HEK293T (cell line): ENCODE results near the gene KISS1R.
A peak's percentile ranks its signal among the peaks of the same experiment; 100 is the strongest.

Source experiments
- CTCF ChIA-PET: fragments of 350-600 bp; formaldehyde crosslinking; extraction: SDS; loops from one replicate; lab custom pipeline; 2021; ENCODE audit warnings: antibody characterized with exemption, inconsistent platforms; lab: Yijun Ruan, JAX
- POLR2A ChIA-PET: fragments of 350-600 bp; formaldehyde crosslinking; extraction: SDS; loops from one replicate; lab custom pipeline; 2020; ENCODE audit warnings: antibody characterized with exemption, inconsistent platforms; lab: Yijun Ruan, JAX
- DNase-seq: peaks from one replicate; pipeline ENCODE4 v3.0.0; 2012; ENCODE audit warnings: mixed read lengths; ENCODE audit errors: extremely low spot score
- ARNT ChIP-seq: fragments of 450-650 bp; IDR thresholded peaks from 2 replicates; pipeline ENCODE4 v1.6.1; 2017; ENCODE audit warnings: mild to moderate bottlenecking
- BHLHE40 ChIP-seq: fragments of 450-650 bp; IDR thresholded peaks from 2 replicates; pipeline ENCODE4 v1.6.1; 2016; ENCODE audit warnings: mild to moderate bottlenecking, moderate library complexity, borderline replicate concordance
- CTBP1 ChIP-seq: fragments of 450-650 bp; IDR thresholded peaks from 2 replicates; pipeline ENCODE4 v1.6.1; 2016; ENCODE audit warnings: borderline replicate concordance
- ELF4 ChIP-seq: fragments of 450-650 bp; IDR thresholded peaks from 2 replicates; pipeline ENCODE4 v1.6.1; 2017; ENCODE audit warnings: antibody characterized with exemption
- FOXA1 ChIP-seq: fragments of 450-650 bp; IDR thresholded peaks from 2 replicates; pipeline ENCODE4 v1.6.1; 2016; ENCODE audit warnings: mild to moderate bottlenecking
- FOXK2 ChIP-seq: fragments of 450-650 bp; IDR thresholded peaks from 2 replicates; pipeline ENCODE4 v1.6.1; 2016; ENCODE audit warnings: mild to moderate bottlenecking
- FOXM1 ChIP-seq: fragments of 450-650 bp; IDR thresholded peaks from 2 replicates; pipeline ENCODE4 v1.6.1; 2017; ENCODE audit warnings: mild to moderate bottlenecking, borderline replicate concordance
- HDGF ChIP-seq: fragments of 450-650 bp; IDR thresholded peaks from 2 replicates; pipeline ENCODE4 v1.6.1; 2017; ENCODE audit warnings: antibody characterized with exemption, borderline replicate concordance
- L3MBTL2 ChIP-seq: fragments of 450-650 bp; conservative IDR thresholded peaks from 2 replicates; pipeline ENCODE4 v1.6.1; 2016; ENCODE audit warnings: mild to moderate bottlenecking
- LEF1 ChIP-seq: fragments of 450-650 bp; IDR thresholded peaks from 2 replicates; pipeline ENCODE4 v1.6.1; 2017; ENCODE audit warnings: mild to moderate bottlenecking, borderline replicate concordance
- NFRKB ChIP-seq: fragments of 450-650 bp; IDR thresholded peaks from 2 replicates; pipeline ENCODE4 v1.6.1; 2016; ENCODE audit warnings: mild to moderate bottlenecking, moderate library complexity
- PKNOX1 ChIP-seq: fragments of 450-650 bp; IDR thresholded peaks from 2 replicates; pipeline ENCODE4 v1.6.1; 2016
- SP1 ChIP-seq: fragments of 450-650 bp; IDR thresholded peaks from 2 replicates; pipeline ENCODE4 v1.6.1; 2017
- SUZ12 ChIP-seq: fragments of 450-650 bp; IDR thresholded peaks from 2 replicates; pipeline ENCODE4 v1.6.1; 2016; ENCODE audit warnings: mild to moderate bottlenecking
- TARDBP ChIP-seq: fragments of 450-650 bp; IDR thresholded peaks from 2 replicates; pipeline ENCODE4 v1.6.1; 2016
- ZNF384 ChIP-seq: fragments of 450-650 bp; IDR thresholded peaks from 2 replicates; pipeline ENCODE4 v1.6.1; 2016

The KISS1R gene

GRCh38 chr19:870963-871401, 46.2 kb upstream of the KISS1R start:
- TF ChIP-seq TARDBP (no peak), LEF1 (no peak), NFRKB (no peak)
- POLR2A ChIA-PET: no interaction called here
- DNase-seq: no peak
- CTCF ChIA-PET: no interaction called here

GRCh38 chr19:871446-872265, 45.5 kb upstream of the KISS1R start:
- POLR2A ChIA-PET: no interaction called here
- CTCF ChIA-PET: no interaction called here

GRCh38 chr19:872266-872951, 44.7 kb upstream of the KISS1R start:
- no peak for TF ChIP-seq LEF1
- no peak for TF ChIP-seq SUZ12
- TF ChIP-seq FOXM1: no peak
- POLR2A ChIA-PET: no interaction called here
- peak; percentile 76 for DNase-seq
- CTCF ChIA-PET: no interaction called here

More at GRCh38 chr19:871446-872265, 45.5 kb upstream of the KISS1R start:
- no peak for TF ChIP-seq FOXA1
- no peak for TF ChIP-seq BHLHE40
- no peak for TF ChIP-seq ARNT
- TF ChIP-seq LEF1: no peak
- TF ChIP-seq HDGF: 0 out of 2 replicates have a peak, but pooled peaks have one; percentile 21
- DNase-seq: peak; percentile 43

GRCh38 chr19:873084-873483, 44.0 kb upstream of the KISS1R start:
- TF ChIP-seq SP1 (no peak), PKNOX1 (no peak), LEF1 (no peak), L3MBTL2 (no peak), FOXM1 (no peak), HDGF (no peak), ELF4 (no peak), BHLHE40 (no peak), FOXK2 (no peak), SUZ12 (no peak), FOXA1 (no peak), NFRKB (no peak)
- POLR2A ChIA-PET: no interaction called here
- peak; percentile 46 for DNase-seq
- CTCF ChIA-PET: no interaction called here

- POLR2A ChIA-PET: no interaction called here
- TF ChIP-seq ARNT (no peak), SUZ12 (no peak), HDGF (no peak), FOXK2 (no peak), NFRKB (no peak), FOXM1 (no peak), SP1 (no peak), BHLHE40 (no peak), CTBP1 (no peak)
- CTCF ChIA-PET: no interaction called here
- no peak for DNase-seq
These were observed 43.5 kb upstream of the KISS1R start for GRCh38 chr19:873561-874041.

- DNase-seq: no peak
- POLR2A ChIA-PET: no interaction called here
- CTCF ChIA-PET: no interaction called here
- no peak for TF ChIP-seq SUZ12
- no peak for TF ChIP-seq BHLHE40
- no peak for TF ChIP-seq HDGF
- no peak for TF ChIP-seq SP1
- TF ChIP-seq ZNF384: no peak
- no peak for TF ChIP-seq LEF1
- TF ChIP-seq PKNOX1: no peak
These were observed 41.8 kb upstream of the KISS1R start for GRCh38 chr19:875265-875879.

- no peak for TF ChIP-seq SP1
- no peak for TF ChIP-seq BHLHE40
- no peak for TF ChIP-seq L3MBTL2
- no peak for TF ChIP-seq SUZ12
- TF ChIP-seq FOXM1: no peak
- no peak for TF ChIP-seq HDGF
- TF ChIP-seq FOXK2: no peak
- no peak for TF ChIP-seq FOXA1
- no peak for TF ChIP-seq NFRKB
- no peak for TF ChIP-seq ZNF384
- TF ChIP-seq ARNT: no peak
- TF ChIP-seq LEF1: no peak
- no peak for TF ChIP-seq CTBP1
- no peak for TF ChIP-seq ELF4
- no peak for TF ChIP-seq TARDBP
- TF ChIP-seq PKNOX1: no peak
- CTCF ChIA-PET: no interaction called here
- DNase-seq: no peak
- POLR2A ChIA-PET: no interaction called here
These were observed 41.0 kb upstream of the KISS1R start for GRCh38 chr19:876089-876488.
